GM10847 (cell line): Measurements from ENCODE around the gene TSC22D1.

Source experiments
- POLR2A ChIP-seq: IDR thresholded peaks from 2 replicates; pipeline ENCODE4 v1.6.1; 2011; ENCODE audit not compliant: insufficient read length; ENCODE audit errors: extremely low read depth

Gene TSC22D1

DNA sequence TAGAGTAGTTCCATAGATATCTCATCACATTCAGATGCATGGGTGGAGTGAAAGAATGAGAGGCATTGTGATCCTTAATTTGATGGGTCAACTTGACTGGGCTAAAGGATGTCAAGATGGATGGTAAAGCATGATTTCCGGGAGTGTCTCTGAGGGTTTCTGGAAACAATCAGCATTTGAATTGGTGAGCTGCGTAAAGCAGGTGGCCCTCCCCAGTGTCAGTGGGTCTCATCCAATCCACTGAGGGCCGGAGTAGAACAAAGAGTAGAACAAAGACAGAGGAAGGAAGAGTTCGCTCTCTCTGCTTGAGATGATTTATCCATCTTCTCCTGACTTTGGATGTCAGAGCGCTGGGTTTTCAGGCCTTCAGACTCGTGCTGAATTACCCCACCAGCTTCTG, 159.4 kb downstream of the TSC22D1 start:
- no peak for TF ChIP-seq POLR2A

DNA sequence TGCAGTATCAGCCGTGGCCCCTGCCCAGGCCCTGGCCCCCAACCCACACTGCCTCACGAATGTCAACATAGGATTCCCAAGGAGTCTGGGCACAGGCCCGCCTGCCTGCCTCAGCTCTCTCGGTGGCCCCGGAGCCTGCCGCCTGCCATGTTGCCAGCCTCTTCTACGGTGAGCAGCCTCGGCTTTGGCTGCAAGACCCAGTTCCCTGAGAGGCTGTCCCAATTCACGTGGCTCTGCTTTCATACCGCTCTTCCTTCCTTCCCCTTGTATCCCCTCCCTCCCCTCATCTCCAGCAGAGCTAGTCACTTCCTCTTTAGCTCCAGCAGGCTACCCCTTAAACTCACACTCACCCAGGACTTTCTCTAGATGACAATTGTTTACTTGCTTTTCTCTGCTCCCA, 159.8 kb downstream of the TSC22D1 start:
- TF ChIP-seq POLR2A, result no peak

GRCh38 chr13:44415815-44416214, 160.3 kb downstream of the TSC22D1 start:
- TF ChIP-seq POLR2A, result no peak

- no peak for TF ChIP-seq POLR2A
Measured at GRCh38 chr13:44414716-44415115, 161.4 kb downstream of the TSC22D1 start.

DNA sequence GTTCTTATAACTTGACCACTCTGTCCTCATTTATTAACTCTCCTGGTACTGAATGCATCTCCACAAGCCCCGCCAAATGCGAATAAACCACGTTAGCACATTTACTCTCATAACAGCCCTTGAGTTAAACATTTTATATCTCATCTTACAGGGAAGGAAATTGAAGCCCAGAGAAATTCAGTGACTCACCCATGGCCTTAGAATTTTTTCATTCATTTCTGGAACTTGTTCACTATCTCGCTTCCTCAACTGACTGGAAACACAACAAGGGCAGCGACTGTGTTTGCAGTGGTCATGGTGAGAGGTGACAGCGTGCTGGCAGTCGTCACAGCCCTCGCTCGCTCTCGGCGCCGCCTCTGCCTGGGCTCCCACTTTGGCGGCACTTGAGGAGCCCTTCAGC, 163.0 kb downstream of the TSC22D1 start:
- TF ChIP-seq POLR2A, result no peak

GRCh38 chr13:44412346-44412935, 163.7 kb downstream of the TSC22D1 start:
- no peak for TF ChIP-seq POLR2A

- no peak for TF ChIP-seq POLR2A
Measured at GRCh38 chr13:44411841-44412240, 164.3 kb downstream of the TSC22D1 start.

- no peak for TF ChIP-seq POLR2A
Measured at GRCh38 chr13:44410328-44410859, 165.7 kb downstream of the TSC22D1 start.

- TF ChIP-seq POLR2A, result no peak
Measured at GRCh38 chr13:44409595-44409994, 166.5 kb downstream of the TSC22D1 start.

GRCh38 chr13:44407891-44408290, 168.2 kb downstream of the TSC22D1 start:
- no peak for TF ChIP-seq POLR2A

DNA sequence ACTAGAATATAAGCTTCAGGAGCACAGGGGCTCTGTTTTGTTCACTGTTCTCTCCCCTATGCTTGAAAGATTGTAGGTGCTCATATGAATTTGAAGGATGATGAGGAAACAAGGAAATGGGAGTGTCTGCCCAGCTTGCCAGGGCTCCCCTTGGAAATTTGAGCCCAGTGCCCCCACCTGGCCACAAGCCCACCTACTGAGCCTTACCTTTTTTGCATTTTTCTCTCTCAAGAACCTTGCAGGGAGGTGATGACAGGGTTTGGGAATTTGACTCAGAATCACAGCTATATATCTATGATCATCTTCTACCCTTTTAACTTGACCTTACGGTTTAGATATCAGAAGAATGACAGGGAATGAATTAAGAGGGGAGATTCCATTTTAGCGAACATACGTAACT, 168.8 kb downstream of the TSC22D1 start:
- TF ChIP-seq POLR2A, result no peak

DNA sequence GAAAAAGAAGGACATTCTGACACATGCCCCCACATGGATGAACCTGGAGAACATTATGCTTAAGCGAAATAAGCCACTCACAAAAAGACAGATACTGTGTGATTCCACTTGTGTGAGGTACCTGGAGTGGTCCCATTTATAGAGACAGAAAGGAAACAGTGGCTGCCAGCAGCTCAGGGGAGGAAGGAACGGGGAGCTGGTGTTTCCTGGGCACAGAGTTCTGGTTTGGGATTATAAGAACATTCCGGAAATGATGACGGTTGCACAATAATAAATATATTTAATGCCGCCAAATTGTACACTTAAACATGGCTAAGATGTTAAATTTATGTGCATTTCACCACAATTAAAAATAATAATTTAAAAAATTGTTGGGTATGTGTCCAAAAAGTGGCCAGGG, 169.5 kb downstream of the TSC22D1 start:
- TF ChIP-seq POLR2A, result no peak

DNA sequence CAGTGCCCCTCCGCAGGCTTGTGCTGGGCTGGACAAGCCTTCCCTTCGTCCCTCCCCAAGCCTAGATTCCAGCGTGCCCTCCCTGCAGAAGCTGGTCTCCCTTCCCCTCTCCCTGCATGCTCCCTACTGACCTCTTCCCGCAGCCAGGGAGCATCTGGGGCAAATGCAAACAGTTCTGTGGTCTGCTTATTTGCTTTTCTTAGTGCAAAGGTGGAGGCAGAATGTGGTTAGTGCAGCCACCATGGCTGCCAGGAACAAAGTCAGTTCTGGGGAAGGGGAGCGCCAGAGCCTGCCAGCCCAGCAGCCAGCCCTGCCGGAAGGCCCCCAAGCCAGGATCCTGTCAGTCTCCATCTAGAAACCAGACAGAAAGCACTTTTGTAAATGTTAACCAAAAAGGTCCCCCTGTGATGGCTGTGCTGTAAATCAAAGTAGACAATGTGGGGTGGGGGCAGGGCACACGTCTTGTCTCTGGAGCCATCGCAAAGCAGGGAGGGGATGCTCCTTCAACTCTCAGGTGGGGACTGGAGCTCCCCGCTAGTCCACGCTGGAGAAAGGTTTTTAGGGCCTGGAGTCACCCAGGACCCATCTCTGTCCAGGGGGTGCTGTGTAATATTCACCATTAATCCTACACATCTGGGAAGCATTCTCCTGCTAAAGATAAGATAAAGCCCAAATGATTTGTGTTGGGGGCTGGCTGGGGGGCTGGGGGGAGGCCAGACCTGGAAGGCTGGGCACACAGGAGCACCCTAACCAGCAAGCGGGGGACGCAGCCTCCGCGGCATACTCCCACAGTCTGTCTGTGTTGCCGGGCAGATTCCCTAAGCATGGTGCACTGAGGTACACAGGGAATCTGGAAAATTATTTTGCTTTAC, 171.6 kb downstream of the TSC22D1 start:
- TF ChIP-seq POLR2A, result no peak

DNA sequence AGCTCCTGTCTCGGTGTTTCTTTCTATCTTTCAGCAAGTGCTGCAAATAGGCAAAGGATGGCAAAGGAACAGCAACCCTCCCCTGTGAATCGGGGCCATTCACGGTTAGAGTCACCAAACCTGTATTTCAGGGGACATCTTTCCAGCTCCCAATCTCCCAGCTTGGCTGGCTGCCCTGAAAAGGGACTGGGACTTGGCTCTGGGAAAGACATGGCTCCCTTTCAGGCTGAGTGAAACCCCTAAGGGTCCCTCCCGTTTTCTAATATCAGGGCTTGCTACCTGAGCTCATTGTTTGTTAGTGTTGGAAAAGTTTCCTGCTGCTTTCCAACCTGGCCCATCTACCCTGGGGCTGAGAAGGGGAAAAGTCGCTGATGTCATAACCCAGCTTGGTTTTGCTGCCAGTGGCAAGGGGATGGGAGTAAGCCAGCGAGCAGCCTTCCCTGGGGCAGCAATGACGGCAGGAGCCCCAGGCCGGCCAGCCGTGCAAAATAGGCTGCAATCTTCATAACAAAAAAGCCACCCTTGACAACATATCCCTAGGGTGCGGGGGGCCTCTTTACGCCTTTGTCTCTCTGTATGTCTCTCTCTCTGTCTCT, 172.6 kb downstream of the TSC22D1 start:
- no peak for TF ChIP-seq POLR2A

GRCh38 chr13:44402899-44403445, 173.2 kb downstream of the TSC22D1 start:
- no peak for TF ChIP-seq POLR2A

GRCh38 chr13:44401577-44401976, 174.6 kb downstream of the TSC22D1 start:
- no peak for TF ChIP-seq POLR2A

DNA sequence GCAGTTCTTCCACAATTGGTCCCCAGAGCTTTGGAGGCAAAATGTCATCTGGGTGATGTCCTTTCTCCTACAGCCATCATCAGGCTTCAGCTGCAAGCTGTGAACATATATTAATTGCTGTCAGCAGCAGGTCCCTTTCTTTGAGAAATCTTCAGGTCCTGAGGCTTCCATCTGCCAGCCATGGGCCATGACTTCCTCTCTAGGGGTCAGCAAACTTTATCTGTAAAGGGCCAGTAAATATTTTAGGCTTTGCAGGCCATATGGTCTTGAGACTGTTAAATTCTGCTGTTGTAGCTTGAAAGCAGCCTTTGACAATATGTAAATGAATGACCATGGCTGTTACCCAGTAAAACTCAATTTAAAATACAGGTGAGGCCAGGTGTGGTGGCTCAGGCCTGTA, 175.4 kb downstream of the TSC22D1 start:
- no peak for TF ChIP-seq POLR2A
